PC-3 (cell line): ENCODE data around the gene ZBED4. TPM values are rescaled to one million over a fixed set of nuclear protein-coding genes. Genes with fewer than 3 reads are reported as not detected.

ENCODE experiments used
- ATAC-seq: fragments of 200-7000 bp; cut with Tn5 transposase; 2 replicates; pipeline ENCODE4 v1.9.1; 2020; ENCODE audit warnings: mild to moderate bottlenecking, moderate library complexity
- BruUV-seq: library from RNA; stranded (reverse); fragments of 400-500 nt; replicated peaks from 2 replicates; lab custom pipeline; 2021; lab: Mats Ljungman, UMichigan
- CTCF ChIA-PET: fragments of 300-600 bp; sonication (Branson Sonifier 250); formaldehyde crosslinking; loops from one replicate; lab custom pipeline; 2022; ENCODE audit warnings: antibody characterized with exemption; lab: Charles Lee
- POLR2A ChIA-PET: fragments of 300-600 bp; sonication (Branson Sonifier 250); formaldehyde crosslinking; loops from one replicate; lab custom pipeline; 2022; ENCODE audit warnings: antibody characterized with exemption; ENCODE audit not compliant: unreplicated experiment; lab: Charles Lee
- DNase-seq: peaks from one replicate; pipeline ENCODE4 v3.0.0-alpha.2; 2015
- H2AFZ ChIP-seq: fragments of 300-600 bp; sonication (generic); 2 replicates; pipeline ENCODE4 v1.6.0; 2016; ENCODE audit warnings: antibody characterized with exemption, low read length
- H3F3A ChIP-seq: fragments of 300-600 bp; sonication (generic); one replicate; pipeline ENCODE4 v1.6.0; 2017; ENCODE audit warnings: antibody characterized with exemption, low read length, control low read depth, mild to moderate bottlenecking; ENCODE audit not compliant: unreplicated experiment
- H3K27ac ChIP-seq: fragments of 300-600 bp; sonication (generic); 2 replicates; pipeline ENCODE4 v1.5.1; 2016; ENCODE audit warnings: mild to moderate bottlenecking, low read length
- H3K27me3 ChIP-seq: fragments of 300-600 bp; sonication (generic); 2 replicates; pipeline ENCODE4 v1.6.1; 2016; ENCODE audit warnings: low read length, mixed read lengths
- H3K36me3 ChIP-seq: fragments of 300-600 bp; sonication (generic); 2 replicates; pipeline ENCODE4 v1.6.1; 2016; ENCODE audit warnings: low read depth, mixed run types, low read length, mixed read lengths
- H3K4me1 ChIP-seq: fragments of 300-600 bp; sonication (generic); 2 replicates; pipeline ENCODE4 v1.5.1; 2016; ENCODE audit warnings: low read length; ENCODE audit not compliant: insufficient read depth
- H3K4me2 ChIP-seq: fragments of 300-600 bp; sonication (generic); 2 replicates; pipeline ENCODE4 v1.6.0; 2016; ENCODE audit warnings: low read length
- H3K4me3 ChIP-seq: fragments of 300-600 bp; sonication (generic); 2 replicates; pipeline ENCODE4 v1.5.1; 2016; ENCODE audit warnings: mild to moderate bottlenecking, low read length, mixed read lengths
- H3K79me2 ChIP-seq: fragments of 300-600 bp; sonication (generic); 2 replicates; pipeline ENCODE4 v1.6.1; 2017; ENCODE audit warnings: low read length, mixed read lengths
- H3K9ac ChIP-seq: fragments of 300-600 bp; sonication (generic); 2 replicates; pipeline ENCODE4 v1.6.0; 2016; ENCODE audit warnings: mild to moderate bottlenecking, low read length
- H3K9me2 ChIP-seq: fragments of 300-600 bp; sonication (generic); replicated peaks from 2 replicates; pipeline ENCODE4 v1.6.1; 2016; ENCODE audit warnings: mixed run types, low read length, mixed read lengths
- H3K9me3 ChIP-seq: fragments of 300-600 bp; sonication (generic); 2 replicates; pipeline ENCODE4 v1.6.1; 2016; ENCODE audit warnings: low read length, mixed read lengths
- H4K20me1 ChIP-seq: fragments of 300-600 bp; sonication (generic); 2 replicates; pipeline ENCODE4 v1.6.1; 2016; ENCODE audit warnings: low read length, mixed read lengths
- CTCF ChIP-seq: fragments of 300-600 bp; sonication (generic); conservative IDR thresholded peaks from 2 replicates; pipeline ENCODE4 v1.5.1; 2017; ENCODE audit warnings: antibody characterized with exemption, low read depth, mild to moderate bottlenecking, low read length
- EZH2 ChIP-seq: fragments of 300-600 bp; sonication (generic); IDR thresholded peaks from one replicate; pipeline ENCODE4 v1.6.1; 2017; ENCODE audit warnings: antibody characterized with exemption, mild to moderate bottlenecking, low read length; ENCODE audit not compliant: unreplicated experiment
- EZH2phosphoT487 ChIP-seq: fragments of 300-600 bp; sonication (generic); IDR thresholded peaks from 2 replicates; pipeline ENCODE4 v1.6.1; 2018; ENCODE audit warnings: mild to moderate bottlenecking, antibody characterized with exemption, low read length, borderline replicate concordance
- intact Hi-C: fragments of 100-400 bp; cut with micrococcal nuclease; formaldehyde crosslinking; loops from 2 replicates; pipeline ENCODE4 v1.9.0; 2023
- total RNA-seq: library from RNA; depleted of rRNA; stranded (reverse); fragments of >200 nt; gene quantifications from 2 replicates; pipeline ENCODE4 v1.2.3, GENCODE V29; 2014

Gene ZBED4
- total RNA-seq, 1 experiment from 2014 or later: 11.5 TPM

DNA sequence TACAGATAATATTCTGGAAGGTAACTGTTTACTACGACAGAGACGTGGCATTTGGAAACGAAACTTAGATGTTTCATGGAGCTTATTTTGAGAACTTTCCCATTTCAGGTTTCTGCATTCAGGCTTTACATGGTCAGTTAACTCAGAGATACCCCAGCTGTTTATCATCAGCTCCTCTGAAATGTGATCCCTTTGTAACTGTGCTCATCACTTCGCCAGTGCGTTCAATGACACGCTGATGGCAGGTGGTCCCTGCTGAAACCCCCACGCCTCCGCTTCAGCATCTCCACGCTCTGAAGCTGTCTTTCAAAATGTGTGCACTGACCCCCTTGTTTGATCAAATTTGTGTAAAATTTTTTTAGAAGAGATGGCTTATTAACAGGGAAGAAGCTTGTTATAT lies 34.1 kb downstream of the ZBED4 start:
- H3F3A ChIP-seq: no peaks in the 10 kb centered on the region
- H3K27me3 ChIP-seq: no peaks in the 10 kb centered on the region
- ChIA-PET POLR2A (no interaction called here), CTCF (no interaction called here)
- no peaks in the 10 kb centered on the region; the same call in none of the 2 replicates for H3K36me3 ChIP-seq
- no peak overlapping the region for H2AFZ ChIP-seq
- ATAC-seq (no peak), DNase-seq (no peak)
- H3K9me2 ChIP-seq: no peaks in the 10 kb centered on the region
- intact Hi-C loops: no loop called here
- H3K9ac ChIP-seq: no peak overlapping the region
- no peak overlapping the region for H3K4me3 ChIP-seq
- no peaks in the 10 kb centered on the region for H3K4me1 ChIP-seq
- H3K79me2 ChIP-seq: peaks cover 2% of the 10 kb centered on the region
- no TSS peak for BruUV-seq
- TF ChIP-seq CTCF: no peak
- TF ChIP-seq EZH2: no peak
- no peak for TF ChIP-seq EZH2phosphoT487
- no peak overlapping the region for H3K4me2 ChIP-seq
- no peak overlapping the region for H3K27ac ChIP-seq
- no peaks in the 10 kb centered on the region for H3K9me3 ChIP-seq
- no peaks in the 10 kb centered on the region for H4K20me1 ChIP-seq

- ChIA-PET POLR2A (no interaction called here), CTCF (no interaction called here)
- no peaks in the 10 kb centered on the region for H3K79me2 ChIP-seq
Observed at GRCh38 chr22:49889071-49889470, 35.4 kb downstream of the ZBED4 start.

More at GRCh38 chr22:49889071-49889470, 35.4 kb downstream of the ZBED4 start:
- Histone ChIP-seq H3K9me3 (no peaks in the 10 kb centered on the region), H3K4me3 (no peak overlapping the region), H3F3A (no peaks in the 10 kb centered on the region), H3K9me2 (no peaks in the 10 kb centered on the region), H3K4me1 (no peaks in the 10 kb centered on the region), H3K36me3 (no peaks in the 10 kb centered on the region; the same call in none of the 2 replicates), H3K4me2 (no peak overlapping the region), H2AFZ (no peak overlapping the region), H4K20me1 (no peaks in the 10 kb centered on the region), H3K27ac (no peak overlapping the region), H3K9ac (no peak overlapping the region), H3K27me3 (no peaks in the 10 kb centered on the region)
- DNase-seq (no peak), ATAC-seq (no peak)
- intact Hi-C loops: no loop called here
- no peak for TF ChIP-seq EZH2
- no peak for TF ChIP-seq EZH2phosphoT487
- no peak for TF ChIP-seq CTCF
- no TSS peak for BruUV-seq
